GM18951 (cell line): Measurements from ENCODE around the gene HYAL2.

ENCODE experiments used
- POLR2A ChIP-seq: IDR thresholded peaks from 4 replicates; pipeline ENCODE4 v1.6.1; 2011; ENCODE audit warnings: mild to moderate bottlenecking; ENCODE audit not compliant: insufficient read length, insufficient read depth; ENCODE audit errors: extremely low read depth
- in situ Hi-C: fragments of 300-500 bp; cut with MboI; formaldehyde crosslinking; loops from one replicate; pipeline ENCODE4 v1.12.0; 2022; ENCODE audit warnings: low sequenced_read_pairs, mixed read lengths, inconsistent platforms; ENCODE audit not compliant: unreplicated experiment

HYAL2 gene

GRCh38 chr3:50269977-50270413, 52.5 kb downstream of the HYAL2 start:
- in situ Hi-C loops: no loop called here
- no peak for TF ChIP-seq POLR2A

DNA sequence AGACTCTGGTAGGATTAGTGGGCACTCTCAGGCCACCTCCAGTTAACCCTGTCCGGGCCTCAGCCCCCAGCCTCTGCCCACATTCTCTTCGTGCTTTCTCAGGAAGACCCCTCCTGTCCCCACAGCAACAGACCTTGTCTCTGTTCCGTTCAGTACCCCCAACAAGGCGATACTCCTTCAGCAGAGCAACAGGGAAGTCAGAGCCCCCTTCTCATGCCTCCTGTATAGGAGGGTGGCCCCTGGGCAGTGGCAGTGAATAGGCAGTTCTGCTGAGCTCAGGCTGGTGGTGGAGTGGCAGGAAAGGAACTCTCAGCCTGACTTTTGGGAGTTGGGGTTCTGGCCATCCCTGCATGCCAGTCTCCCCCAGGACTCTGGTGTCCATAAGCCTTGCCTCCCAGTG, 53.1 kb downstream of the HYAL2 start:
- no peak for TF ChIP-seq POLR2A
- in situ Hi-C loops: no loop called here

DNA sequence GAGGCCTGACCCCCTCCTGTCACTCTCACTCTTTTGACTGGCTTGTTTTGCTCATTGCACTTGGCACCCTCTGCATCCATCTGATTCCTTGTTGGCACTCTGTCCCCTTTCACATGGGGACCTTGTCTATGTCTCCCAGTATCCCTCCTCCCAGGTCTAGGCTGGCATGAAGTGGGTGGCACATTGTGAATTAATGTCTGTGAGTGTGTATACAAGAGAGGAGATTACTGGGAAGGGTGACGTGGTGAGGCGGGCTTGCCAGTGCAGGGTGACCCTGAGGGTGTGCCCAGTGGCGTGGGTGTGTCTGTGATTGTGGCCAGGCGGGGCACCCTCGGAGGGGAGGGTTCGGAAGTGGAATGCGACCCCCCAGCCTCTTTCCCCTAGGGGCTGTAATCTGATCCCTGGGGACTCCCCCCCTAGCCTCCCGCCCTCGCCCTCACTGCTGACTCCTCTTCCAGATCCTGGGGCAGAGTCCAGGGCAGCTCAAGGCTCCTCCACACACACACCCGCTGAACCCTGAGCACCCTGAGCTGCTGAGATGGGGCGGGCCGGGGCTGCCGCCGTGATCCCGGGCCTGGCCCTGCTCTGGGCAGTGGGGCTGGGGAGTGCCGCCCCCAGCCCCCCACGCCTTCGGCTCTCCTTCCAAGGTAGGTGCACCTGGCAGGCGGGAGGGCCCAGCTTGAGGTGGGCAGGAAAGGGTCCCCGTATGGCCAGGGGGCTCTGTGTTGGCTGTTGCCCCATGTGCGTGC, 53.7 kb downstream of the HYAL2 start, which contains the start of gene SEMA3B:
TSS of gene SEMA3B (plus strand) at position 445 of the 749 bp plus-strand sequence. CDS start at position 539, 94 bp downstream.
- TF ChIP-seq POLR2A: no peak
- in situ Hi-C loops: no loop called here

GRCh38 chr3:50268276-50268675, 54.3 kb downstream of the HYAL2 start:
- TF ChIP-seq POLR2A: no peak
- in situ Hi-C loops: no loop called here
